Urothelium cell line (cell line): Measurements from ENCODE around the gene U2AF2.
A peak's percentile ranks its signal among the peaks of the same experiment; 100 is the strongest.

Source experiments
- DNase-seq: peaks from one replicate; pipeline ENCODE4 v3.0.0; 2011; ENCODE audit warnings: low spot score, mixed read lengths
- FAIRE-seq: peaks from 2 replicates; lab custom pipeline; 2011; peaks lifted over from hg19 to GRCh38; lab: Jason Lieb, UNC

U2AF2 gene

GRCh38 chr19:55642153-55643002, 12.5 kb upstream of the U2AF2 start:
- FAIRE-seq (no peak), DNase-seq (no peak)

- FAIRE-seq: no peak
These were observed 11.6 kb upstream of the U2AF2 start, which contains the start of gene ZNF581 for GRCh38 chr19:55643003-55643886. Gene ZNF581 (plus strand): TSS chr19:55643649. CDS start chr19:55644572, 923 bp downstream.

GRCh38 chr19:55643887-55644176, 11.0 kb upstream of the U2AF2 start:
- FAIRE-seq (no peak), DNase-seq (no peak)

More at GRCh38 chr19:55643003-55643886, 11.6 kb upstream of the U2AF2 start, which contains the start of gene ZNF581:
- DNase-seq: peak; percentile 74

- no peak for FAIRE-seq
- no peak for DNase-seq
These were observed 10.5 kb upstream of the U2AF2 start for GRCh38 chr19:55644191-55644833.

GRCh38 chr19:55644842-55645511, 9.9 kb upstream of the U2AF2 start:
- DNase-seq (no peak), FAIRE-seq (no peak)

GRCh38 chr19:55645512-55645881, 9.3 kb upstream of the U2AF2 start:
- FAIRE-seq (no peak), DNase-seq (no peak)

- DNase-seq (no peak), FAIRE-seq (no peak)
These were observed 7.7 kb upstream of the U2AF2 start for GRCh38 chr19:55646889-55647731.

GRCh38 chr19:55647732-55648584, 6.9 kb upstream of the U2AF2 start, which contains the start of gene CCDC106:
Gene CCDC106 (plus strand): TSS chr19:55648212. CDS start chr19:55649047, 835 bp downstream.
- FAIRE-seq (no peak), DNase-seq (peak; percentile 46)

- DNase-seq (no peak), FAIRE-seq (no peak)
These were observed 6.1 kb upstream of the U2AF2 start for GRCh38 chr19:55648585-55649267.

GRCh38 chr19:55649268-55650125, 5.3 kb upstream of the U2AF2 start:
- no peak for FAIRE-seq
- DNase-seq: no peak

- DNase-seq (no peak), FAIRE-seq (no peak)
These were observed 4.7 kb upstream of the U2AF2 start for GRCh38 chr19:55650126-55650557.

- DNase-seq: no peak
- FAIRE-seq: no peak
These were observed 4.1 kb upstream of the U2AF2 start for GRCh38 chr19:55650602-55651230.

- no peak for FAIRE-seq
- DNase-seq: no peak
These were observed 3.6 kb upstream of the U2AF2 start for GRCh38 chr19:55651236-55651635.

- DNase-seq: no peak
- FAIRE-seq: no peak
These were observed 2.3 kb upstream of the U2AF2 start for GRCh38 chr19:55652311-55653128.

GRCh38 chr19:55653651-55654322, 1.0 kb upstream of the U2AF2 start:
- peak; percentile 95 for DNase-seq
- FAIRE-seq: peak; percentile 91
